MCF 10A (cell line): Measurements from ENCODE around the gene TNFRSF4. TPM values are rescaled to one million over a fixed set of nuclear protein-coding genes. Genes with fewer than 3 reads are reported as not detected.

Experiments used
- BruUV-seq: library from RNA; stranded (reverse); fragments of 400-500 nt; replicated peaks from 2 replicates; lab custom pipeline; 2021; lab: Mats Ljungman, UMichigan
- CTCF ChIA-PET: fragments of 300-600 bp; sonication (Branson Sonifier 250); formaldehyde crosslinking; extraction: SDS; loops from one replicate; lab custom pipeline; 2021; ENCODE audit warnings: antibody characterized with exemption, inconsistent platforms; lab: Yijun Ruan, JAX
- POLR2A ChIA-PET: fragments of 300-600, 350-650 bp; sonication (Branson Sonifier 250); formaldehyde crosslinking; extraction: SDS; loops from one replicate; lab custom pipeline; 2020; ENCODE audit warnings: antibody characterized with exemption, inconsistent platforms; lab: Yijun Ruan, JAX
- DNase-seq: peaks from one replicate; pipeline ENCODE4 v3.0.0-alpha.2; 2018; ENCODE audit not compliant: unreplicated experiment
- H3K27ac Mint-ChIP-seq: one replicate; pipeline ENCODE4 v1.8.0; 2022; ENCODE audit warnings: mild to moderate bottlenecking, low read depth, mixed read lengths; ENCODE audit not compliant: unreplicated experiment
- H3K27me3 Mint-ChIP-seq: one replicate; pipeline ENCODE4 v1.8.0; 2022; ENCODE audit warnings: mixed read lengths; ENCODE audit not compliant: insufficient read depth, unreplicated experiment
- H3K36me3 Mint-ChIP-seq: one replicate; pipeline ENCODE4 v1.8.0; 2022; ENCODE audit warnings: mild to moderate bottlenecking, moderate library complexity, mixed read lengths; ENCODE audit not compliant: insufficient read depth, unreplicated experiment
- H3K4me1 Mint-ChIP-seq: one replicate; pipeline ENCODE4 v1.8.0; 2022; ENCODE audit warnings: mixed read lengths; ENCODE audit not compliant: insufficient read depth, unreplicated experiment
- H3K4me3 Mint-ChIP-seq: one replicate; pipeline ENCODE4 v1.8.0; 2022; ENCODE audit warnings: mild to moderate bottlenecking, moderate library complexity, mixed read lengths; ENCODE audit not compliant: unreplicated experiment
- H3K9me3 Mint-ChIP-seq: one replicate; pipeline ENCODE4 v1.8.0; 2022; ENCODE audit warnings: mixed read lengths; ENCODE audit not compliant: unreplicated experiment
- intact Hi-C: fragments of 100-400 bp; cut with micrococcal nuclease; formaldehyde crosslinking; loops from 2 replicates; pipeline ENCODE4 v1.14.1; 2022
- total RNA-seq: library from RNA; stranded (reverse); gene quantifications from 2 replicates; pipeline ENCODE4 v1.2.3, GENCODE V29; 2022
- TF ChIP-seq, protein P1 (sequence below): fragments of 200-600 bp; IDR thresholded peaks from one replicate; pipeline ENCODE4 v1.8.0; 2022; ENCODE audit warnings: antibody characterized with exemption, mild to moderate bottlenecking; ENCODE audit not compliant: unreplicated experiment

TNFRSF4 gene
- total RNA-seq, 1 experiment from 2014 or later, result not detected

DNA sequence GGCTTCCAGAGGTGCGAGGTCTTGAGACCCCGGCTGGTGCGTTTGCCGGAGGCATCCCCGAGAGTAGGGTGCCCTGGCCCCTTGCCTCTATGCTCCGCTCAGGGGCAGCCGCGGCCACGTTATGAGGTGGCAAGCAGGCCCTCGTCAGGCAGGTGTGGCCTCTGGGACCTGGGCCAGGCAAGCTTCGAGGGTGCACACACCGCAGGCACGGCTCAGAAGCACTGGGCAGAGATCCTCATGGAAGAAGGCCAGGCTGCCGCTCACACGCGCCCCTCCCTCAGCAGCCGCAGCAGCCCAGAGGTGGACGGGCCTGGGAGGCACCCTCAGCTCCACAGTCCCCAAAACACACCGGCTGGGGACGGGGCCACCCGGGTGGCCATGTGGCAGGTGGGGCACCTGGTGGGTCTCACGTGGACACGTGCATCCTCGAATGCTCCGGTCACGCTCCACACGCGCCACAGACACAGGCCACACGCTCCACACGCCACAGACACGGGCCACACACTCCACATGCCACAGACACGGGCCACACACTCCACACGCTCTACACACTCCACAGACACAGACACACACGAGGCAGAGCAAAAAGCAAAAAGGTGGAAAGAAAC, 11.4 kb upstream of the TNFRSF4 start:
- ChIA-PET POLR2A (interaction anchor here (0.6 to 0.9 kb wide), 2 partner anchors 8 to 30 kb away, joined by 3 to 5 read pairs; no protein-coding TSS in a partner anchor), CTCF (interaction anchor here (0.7 kb wide), 1 partner anchor 213 kb away, joined by 3 read pairs; no protein-coding TSS in a partner anchor)
- Mint-ChIP-seq H3K4me3 (no peak overlapping the region), H3K36me3 (peaks cover 42% of the 10 kb centered on the region), H3K27ac (no peak overlapping the region), H3K27me3 (no peaks in the 10 kb centered on the region), H3K9me3 (no peaks in the 10 kb centered on the region), H3K4me1 (peaks cover 8% of the 10 kb centered on the region)
- intact Hi-C loops, result no loop called here
- no TSS peak for BruUV-seq
- DNase-seq, result no peak
- TF ChIP-seq, protein P1, sequence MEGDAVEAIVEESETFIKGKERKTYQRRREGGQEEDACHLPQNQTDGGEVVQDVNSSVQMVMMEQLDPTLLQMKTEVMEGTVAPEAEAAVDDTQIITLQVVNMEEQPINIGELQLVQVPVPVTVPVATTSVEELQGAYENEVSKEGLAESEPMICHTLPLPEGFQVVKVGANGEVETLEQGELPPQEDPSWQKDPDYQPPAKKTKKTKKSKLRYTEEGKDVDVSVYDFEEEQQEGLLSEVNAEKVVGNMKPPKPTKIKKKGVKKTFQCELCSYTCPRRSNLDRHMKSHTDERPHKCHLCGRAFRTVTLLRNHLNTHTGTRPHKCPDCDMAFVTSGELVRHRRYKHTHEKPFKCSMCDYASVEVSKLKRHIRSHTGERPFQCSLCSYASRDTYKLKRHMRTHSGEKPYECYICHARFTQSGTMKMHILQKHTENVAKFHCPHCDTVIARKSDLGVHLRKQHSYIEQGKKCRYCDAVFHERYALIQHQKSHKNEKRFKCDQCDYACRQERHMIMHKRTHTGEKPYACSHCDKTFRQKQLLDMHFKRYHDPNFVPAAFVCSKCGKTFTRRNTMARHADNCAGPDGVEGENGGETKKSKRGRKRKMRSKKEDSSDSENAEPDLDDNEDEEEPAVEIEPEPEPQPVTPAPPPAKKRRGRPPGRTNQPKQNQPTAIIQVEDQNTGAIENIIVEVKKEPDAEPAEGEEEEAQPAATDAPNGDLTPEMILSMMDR, result no peak

DNA sequence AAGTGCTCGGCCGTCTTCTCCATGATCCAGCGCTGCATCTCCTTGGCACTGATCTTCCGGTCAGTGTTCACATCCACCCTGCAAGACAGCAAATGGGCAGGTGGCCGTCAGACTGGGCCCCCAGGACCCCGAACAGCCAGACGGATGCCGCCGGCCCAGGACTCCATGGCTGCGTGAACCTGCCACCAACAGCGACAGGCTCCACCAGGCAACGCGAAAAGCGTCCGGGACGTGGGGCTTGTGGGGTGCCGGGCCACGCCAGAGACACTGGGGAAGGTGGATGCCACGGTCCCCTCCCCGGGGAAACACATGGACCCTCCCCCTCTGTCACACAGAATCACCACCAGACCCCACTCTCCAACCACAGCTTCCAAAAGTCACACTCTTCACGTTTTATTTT, 9.9 kb upstream of the TNFRSF4 start:
- Mint-ChIP-seq H3K4me3 (no peak overlapping the region), H3K4me1 (no peaks in the 10 kb centered on the region), H3K9me3 (no peaks in the 10 kb centered on the region), H3K27me3 (no peaks in the 10 kb centered on the region), H3K36me3 (peaks cover 45% of the 10 kb centered on the region), H3K27ac (no peak overlapping the region)
- BruUV-seq, result no TSS peak
- DNase-seq, result no peak
- POLR2A ChIA-PET, result no interaction called here
- TF ChIP-seq, protein P1, result no peak
- intact Hi-C loops, result no loop called here
- CTCF ChIA-PET, result interaction anchor here (0.6 kb wide), 1 partner anchor 37 kb away, joined by 3 read pairs; no protein-coding TSS in a partner anchor

DNA sequence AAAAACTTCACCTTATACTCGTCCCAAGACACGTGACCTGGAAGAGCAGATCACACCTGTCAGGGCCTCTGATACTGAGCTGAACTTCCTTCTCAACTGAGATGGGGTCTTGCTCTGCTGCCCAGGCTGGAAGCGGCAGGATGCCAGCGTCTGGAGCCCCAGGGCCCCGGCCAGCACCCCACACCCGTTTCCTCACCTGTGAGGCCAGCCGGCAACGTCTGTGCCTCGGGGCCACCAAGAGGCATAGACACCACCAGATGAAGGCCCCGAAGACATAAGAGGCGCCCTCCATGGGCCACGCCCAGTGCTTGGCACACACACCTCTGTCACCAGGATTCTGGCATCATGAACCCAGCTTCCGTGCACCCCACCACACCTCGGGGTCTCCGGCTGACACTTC, 9.4 kb upstream of the TNFRSF4 start:
- H3K27ac Mint-ChIP-seq, result no peak overlapping the region
- intact Hi-C loops, result no loop called here
- H3K4me3 Mint-ChIP-seq, result no peak overlapping the region
- H3K36me3 Mint-ChIP-seq, result peaks cover 47% of the 10 kb centered on the region
- H3K4me1 Mint-ChIP-seq, result no peaks in the 10 kb centered on the region
- CTCF ChIA-PET, result interaction anchor here (0.7 kb wide), 1 partner anchor 147 kb away, joined by 3 read pairs; no protein-coding TSS in a partner anchor
- BruUV-seq, result no TSS peak
- TF ChIP-seq, protein P1, result no peak
- no peaks in the 10 kb centered on the region for H3K9me3 Mint-ChIP-seq
- POLR2A ChIA-PET, result no interaction called here
- H3K27me3 Mint-ChIP-seq, result no peaks in the 10 kb centered on the region
- DNase-seq, result no peak

DNA sequence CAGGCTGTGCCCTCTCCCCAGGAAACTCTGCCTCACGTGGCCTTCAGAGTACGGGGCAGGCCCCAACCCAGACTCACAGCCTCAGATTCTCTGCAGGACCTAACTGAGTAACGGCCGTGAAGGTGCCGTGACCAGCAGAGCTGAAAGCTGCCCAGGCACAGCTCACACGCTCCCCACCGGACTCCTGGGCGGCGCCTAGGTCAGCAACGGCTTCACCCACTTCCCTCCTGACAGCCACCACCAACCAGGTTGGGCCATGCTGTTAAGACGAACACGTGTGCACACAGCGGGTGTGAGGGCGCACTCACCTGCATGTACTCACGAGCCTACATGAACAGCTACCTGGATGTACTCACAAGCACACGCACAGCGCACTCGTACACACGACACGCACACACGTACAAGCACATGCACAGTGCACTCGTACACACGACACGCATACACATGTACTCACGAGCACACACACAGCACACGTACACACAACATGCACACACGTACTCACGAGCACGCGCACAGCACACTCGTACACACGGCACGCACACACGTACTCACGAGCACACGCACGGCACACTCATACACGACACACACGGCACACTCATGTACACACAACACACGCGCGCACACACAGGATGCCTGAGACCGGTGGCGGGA, 8.7 kb upstream of the TNFRSF4 start:
- CTCF ChIA-PET, result interaction anchor here (0.6 to 0.7 kb wide), 2 partner anchors 39 to 148 kb away, joined by 3 read pairs; no protein-coding TSS in a partner anchor
- H3K36me3 Mint-ChIP-seq, result peaks cover 47% of the 10 kb centered on the region
- no peak for DNase-seq
- H3K27ac Mint-ChIP-seq, result no peak overlapping the region
- TF ChIP-seq, protein P1, result no peak
- POLR2A ChIA-PET, result no interaction called here
- no TSS peak for BruUV-seq
- no peak overlapping the region for H3K4me3 Mint-ChIP-seq
- H3K4me1 Mint-ChIP-seq, result no peaks in the 10 kb centered on the region
- intact Hi-C loops, result no loop called here
- H3K9me3 Mint-ChIP-seq, result no peaks in the 10 kb centered on the region
- no peaks in the 10 kb centered on the region for H3K27me3 Mint-ChIP-seq
